Panc1 (cell line): Measurements from ENCODE around the gene HSPBP1.

Experiments used
- POLR2AphosphoS5 ChIP-seq: IDR thresholded peaks from 2 replicates; pipeline ENCODE4 v1.6.1; 2012; ENCODE audit warnings: mild to moderate bottlenecking, low read depth, low read length, moderate library complexity
- SIN3A ChIP-seq: IDR thresholded peaks from 2 replicates; pipeline ENCODE4 v1.6.1; 2012; ENCODE audit warnings: low read depth, mild to moderate bottlenecking, low read length, moderate library complexity, borderline replicate concordance; ENCODE audit not compliant: insufficient read depth
- TF ChIP-seq, protein P1 (sequence below): fragments of 450-650 bp; IDR thresholded peaks from 2 replicates; pipeline ENCODE4 v1.5.1; 2017; ENCODE audit warnings: mild to moderate bottlenecking
- TF ChIP-seq, protein P2 (sequence below), 2 experiments: IDR thresholded peaks; 2 replicates each; pipeline ENCODE4 v1.6.1; 2011 to 2012; ENCODE audit warnings: low read depth in 2 of 2, control low read depth in 1 of 2, low read length in 1 of 2, mild to moderate bottlenecking in 1 of 2, moderate library complexity in 1 of 2; ENCODE audit not compliant: insufficient read depth in 1 of 2

DNA sequence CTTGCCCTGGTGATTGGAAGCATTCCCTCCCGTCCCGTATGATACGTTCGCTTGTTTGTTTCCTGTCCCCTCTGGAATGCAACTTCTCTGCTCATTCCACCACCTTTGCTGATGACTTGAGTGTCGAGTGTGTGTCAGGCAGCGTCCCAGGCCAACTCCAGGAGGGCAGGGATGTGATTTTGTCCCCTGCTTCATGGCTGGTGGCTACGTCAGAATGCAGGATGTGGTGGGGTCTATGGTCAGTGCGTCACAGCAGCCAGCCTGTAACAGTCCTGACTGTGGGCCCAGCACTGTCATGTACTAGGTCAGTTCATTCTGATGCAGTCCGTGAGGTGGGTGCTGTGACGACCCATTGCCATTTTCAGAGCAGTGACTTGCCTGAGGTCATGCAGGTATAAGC is 20.1 kb upstream of the HSPBP1 start:
- TF ChIP-seq, protein P1, sequence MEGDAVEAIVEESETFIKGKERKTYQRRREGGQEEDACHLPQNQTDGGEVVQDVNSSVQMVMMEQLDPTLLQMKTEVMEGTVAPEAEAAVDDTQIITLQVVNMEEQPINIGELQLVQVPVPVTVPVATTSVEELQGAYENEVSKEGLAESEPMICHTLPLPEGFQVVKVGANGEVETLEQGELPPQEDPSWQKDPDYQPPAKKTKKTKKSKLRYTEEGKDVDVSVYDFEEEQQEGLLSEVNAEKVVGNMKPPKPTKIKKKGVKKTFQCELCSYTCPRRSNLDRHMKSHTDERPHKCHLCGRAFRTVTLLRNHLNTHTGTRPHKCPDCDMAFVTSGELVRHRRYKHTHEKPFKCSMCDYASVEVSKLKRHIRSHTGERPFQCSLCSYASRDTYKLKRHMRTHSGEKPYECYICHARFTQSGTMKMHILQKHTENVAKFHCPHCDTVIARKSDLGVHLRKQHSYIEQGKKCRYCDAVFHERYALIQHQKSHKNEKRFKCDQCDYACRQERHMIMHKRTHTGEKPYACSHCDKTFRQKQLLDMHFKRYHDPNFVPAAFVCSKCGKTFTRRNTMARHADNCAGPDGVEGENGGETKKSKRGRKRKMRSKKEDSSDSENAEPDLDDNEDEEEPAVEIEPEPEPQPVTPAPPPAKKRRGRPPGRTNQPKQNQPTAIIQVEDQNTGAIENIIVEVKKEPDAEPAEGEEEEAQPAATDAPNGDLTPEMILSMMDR = no peak
- TF ChIP-seq POLR2AphosphoS5 (no peak), SIN3A (no peak)
- TF ChIP-seq, protein P2, sequence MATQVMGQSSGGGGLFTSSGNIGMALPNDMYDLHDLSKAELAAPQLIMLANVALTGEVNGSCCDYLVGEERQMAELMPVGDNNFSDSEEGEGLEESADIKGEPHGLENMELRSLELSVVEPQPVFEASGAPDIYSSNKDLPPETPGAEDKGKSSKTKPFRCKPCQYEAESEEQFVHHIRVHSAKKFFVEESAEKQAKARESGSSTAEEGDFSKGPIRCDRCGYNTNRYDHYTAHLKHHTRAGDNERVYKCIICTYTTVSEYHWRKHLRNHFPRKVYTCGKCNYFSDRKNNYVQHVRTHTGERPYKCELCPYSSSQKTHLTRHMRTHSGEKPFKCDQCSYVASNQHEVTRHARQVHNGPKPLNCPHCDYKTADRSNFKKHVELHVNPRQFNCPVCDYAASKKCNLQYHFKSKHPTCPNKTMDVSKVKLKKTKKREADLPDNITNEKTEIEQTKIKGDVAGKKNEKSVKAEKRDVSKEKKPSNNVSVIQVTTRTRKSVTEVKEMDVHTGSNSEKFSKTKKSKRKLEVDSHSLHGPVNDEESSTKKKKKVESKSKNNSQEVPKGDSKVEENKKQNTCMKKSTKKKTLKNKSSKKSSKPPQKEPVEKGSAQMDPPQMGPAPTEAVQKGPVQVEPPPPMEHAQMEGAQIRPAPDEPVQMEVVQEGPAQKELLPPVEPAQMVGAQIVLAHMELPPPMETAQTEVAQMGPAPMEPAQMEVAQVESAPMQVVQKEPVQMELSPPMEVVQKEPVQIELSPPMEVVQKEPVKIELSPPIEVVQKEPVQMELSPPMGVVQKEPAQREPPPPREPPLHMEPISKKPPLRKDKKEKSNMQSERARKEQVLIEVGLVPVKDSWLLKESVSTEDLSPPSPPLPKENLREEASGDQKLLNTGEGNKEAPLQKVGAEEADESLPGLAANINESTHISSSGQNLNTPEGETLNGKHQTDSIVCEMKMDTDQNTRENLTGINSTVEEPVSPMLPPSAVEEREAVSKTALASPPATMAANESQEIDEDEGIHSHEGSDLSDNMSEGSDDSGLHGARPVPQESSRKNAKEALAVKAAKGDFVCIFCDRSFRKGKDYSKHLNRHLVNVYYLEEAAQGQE (IDR thresholded peaks at IDR 0.05; ENCODE audit: insufficient read depth in 1 of 2, low read depth in 2 of 2, low read length in 1 of 2) = no peak
